AG09309 (cell line): ENCODE measurements around the gene BTBD16.
A peak's percentile ranks its signal among the peaks of the same experiment; 100 is the strongest.

Experiments used
- DNase-seq: peaks from one replicate; pipeline ENCODE4 v3.0.0-alpha.2; 2010; ENCODE audit warnings: low read depth
- H3K4me3 ChIP-seq: 2 replicates; pipeline ENCODE4 v1.5.1; 2011; ENCODE audit warnings: mild to moderate bottlenecking, low read depth, low read length, moderate library complexity; ENCODE audit not compliant: control insufficient read depth
- TF ChIP-seq, protein P1 (sequence below): IDR thresholded peaks from 2 replicates; pipeline ENCODE4 v1.5.1; 2011; ENCODE audit warnings: mild to moderate bottlenecking, low read depth, low read length, inconsistent platforms; ENCODE audit not compliant: insufficient read depth, control insufficient read depth; ENCODE audit errors: missing control alignments

BTBD16 gene

DNA sequence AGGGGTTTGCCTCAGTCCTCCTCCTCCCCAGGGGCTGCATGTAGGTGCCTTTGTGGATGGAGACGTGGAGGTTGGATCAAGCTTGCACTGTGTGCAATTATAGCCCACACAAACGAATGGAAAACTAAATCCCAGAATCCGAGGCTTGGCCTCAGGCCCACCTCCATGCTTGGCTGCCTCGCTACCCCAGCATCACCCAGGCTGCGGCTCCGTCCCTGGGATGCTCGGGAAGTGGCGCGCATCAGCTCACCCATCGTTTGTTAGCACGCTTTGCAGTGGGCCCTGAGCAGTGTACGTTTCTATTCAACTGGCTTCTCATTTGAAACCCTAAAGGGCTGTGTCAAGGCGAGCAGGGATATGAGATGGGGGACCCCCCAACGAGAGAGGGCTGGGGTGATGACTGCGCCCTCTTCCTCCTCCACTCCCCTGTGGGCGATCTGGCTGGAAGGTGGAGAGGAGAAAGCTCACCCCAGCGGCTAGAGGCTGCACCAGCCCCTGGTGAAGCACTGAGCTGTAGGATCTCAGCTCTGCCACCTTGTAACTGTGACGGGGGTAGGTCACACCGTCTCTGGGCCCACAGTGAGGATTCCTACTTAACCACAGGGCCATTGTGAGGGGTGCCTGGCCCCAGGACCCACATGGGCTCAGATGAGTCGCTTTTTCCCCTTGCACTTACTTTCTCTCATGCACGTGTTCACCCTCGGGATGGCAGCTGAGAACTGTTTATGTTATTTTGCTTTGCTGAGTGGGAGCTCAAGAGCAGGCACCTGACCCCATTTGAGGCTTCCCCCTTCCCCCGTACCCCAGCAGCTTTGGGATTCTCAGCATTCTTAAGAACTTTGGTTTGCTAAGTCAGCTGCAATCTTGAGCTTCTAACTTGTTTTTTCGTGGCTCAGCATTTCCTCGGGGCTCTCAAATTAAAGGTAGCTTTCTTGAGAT, 12.7 kb upstream of the BTBD16 start:
- H3K4me3 ChIP-seq = no peak overlapping the region
- TF ChIP-seq, protein P1, sequence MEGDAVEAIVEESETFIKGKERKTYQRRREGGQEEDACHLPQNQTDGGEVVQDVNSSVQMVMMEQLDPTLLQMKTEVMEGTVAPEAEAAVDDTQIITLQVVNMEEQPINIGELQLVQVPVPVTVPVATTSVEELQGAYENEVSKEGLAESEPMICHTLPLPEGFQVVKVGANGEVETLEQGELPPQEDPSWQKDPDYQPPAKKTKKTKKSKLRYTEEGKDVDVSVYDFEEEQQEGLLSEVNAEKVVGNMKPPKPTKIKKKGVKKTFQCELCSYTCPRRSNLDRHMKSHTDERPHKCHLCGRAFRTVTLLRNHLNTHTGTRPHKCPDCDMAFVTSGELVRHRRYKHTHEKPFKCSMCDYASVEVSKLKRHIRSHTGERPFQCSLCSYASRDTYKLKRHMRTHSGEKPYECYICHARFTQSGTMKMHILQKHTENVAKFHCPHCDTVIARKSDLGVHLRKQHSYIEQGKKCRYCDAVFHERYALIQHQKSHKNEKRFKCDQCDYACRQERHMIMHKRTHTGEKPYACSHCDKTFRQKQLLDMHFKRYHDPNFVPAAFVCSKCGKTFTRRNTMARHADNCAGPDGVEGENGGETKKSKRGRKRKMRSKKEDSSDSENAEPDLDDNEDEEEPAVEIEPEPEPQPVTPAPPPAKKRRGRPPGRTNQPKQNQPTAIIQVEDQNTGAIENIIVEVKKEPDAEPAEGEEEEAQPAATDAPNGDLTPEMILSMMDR = no peak
- no peak for DNase-seq

- no peak for DNase-seq
- TF ChIP-seq, protein P1 = no peak
These were observed 12.0 kb upstream of the BTBD16 start for GRCh38 chr10:122259075-122259466.

GRCh38 chr10:122261584-122261983, 9.5 kb upstream of the BTBD16 start:
- no peak overlapping the region for H3K4me3 ChIP-seq
- DNase-seq = no peak
- TF ChIP-seq, protein P1 = no peak

More at GRCh38 chr10:122259075-122259466, 12.0 kb upstream of the BTBD16 start:
- H3K4me3 ChIP-seq = no peak overlapping the region

GRCh38 chr10:122263971-122264370, 7.1 kb upstream of the BTBD16 start:
- TF ChIP-seq, protein P1 = no peak

GRCh38 chr10:122264436-122264835, 6.7 kb upstream of the BTBD16 start:
- TF ChIP-seq, protein P1 = no peak
- H3K4me3 ChIP-seq = no peak overlapping the region
- DNase-seq = no peak

More at GRCh38 chr10:122263971-122264370, 7.1 kb upstream of the BTBD16 start:
- no peak overlapping the region for H3K4me3 ChIP-seq
- peak; percentile 69 for DNase-seq

- no peak for DNase-seq
- no peak overlapping the region for H3K4me3 ChIP-seq
- TF ChIP-seq, protein P1 = no peak
These were observed 6.2 kb upstream of the BTBD16 start for GRCh38 chr10:122264931-122265330.
